Trophoblast cell (in vitro differentiated cells and primary cell): ENCODE data around the gene RIPK4.

Experiments used
- DNase-seq, 2 donors: peaks; one replicate each; pipeline ENCODE4 v3.0.0-alpha.2; 2016
- H2AFZ ChIP-seq: 2 replicates; pipeline ENCODE4 v1.6.1; 2013; ENCODE audit warnings: low read length, moderate library complexity, mild to moderate bottlenecking; ENCODE audit not compliant: insufficient read depth, poor library complexity
- H2AK5ac ChIP-seq: 2 replicates; pipeline ENCODE4 v1.6.1; 2013; ENCODE audit warnings: mild to moderate bottlenecking, low read length
- H2BK120ac ChIP-seq: 2 replicates; pipeline ENCODE4 v1.6.1; 2013; ENCODE audit warnings: low read length, mild to moderate bottlenecking, moderate library complexity; ENCODE audit not compliant: insufficient read depth, poor library complexity
- H2BK12ac ChIP-seq: 2 replicates; pipeline ENCODE4 v1.6.1; 2013; ENCODE audit warnings: mild to moderate bottlenecking, low read length, moderate library complexity
- H2BK5ac ChIP-seq: 2 replicates; pipeline ENCODE4 v1.6.1; 2013; ENCODE audit warnings: low read length, low read depth, moderate library complexity, mild to moderate bottlenecking; ENCODE audit not compliant: poor library complexity
- H3K14ac ChIP-seq: 2 replicates; pipeline ENCODE4 v1.6.1; 2013; ENCODE audit warnings: mild to moderate bottlenecking, low read length
- H3K18ac ChIP-seq: 2 replicates; pipeline ENCODE4 v1.6.1; 2013; ENCODE audit warnings: mild to moderate bottlenecking, low read length
- H3K23ac ChIP-seq: 2 replicates; pipeline ENCODE4 v1.6.1; 2013; ENCODE audit warnings: low read length
- H3K27ac ChIP-seq: 2 replicates; pipeline ENCODE4 v1.5.1; 2013; ENCODE audit warnings: low read depth, mild to moderate bottlenecking, inconsistent platforms, low read length, moderate library complexity
- H3K27me3 ChIP-seq: 2 replicates; pipeline ENCODE4 v1.6.1; 2013; ENCODE audit warnings: inconsistent platforms, mild to moderate bottlenecking, low read length, moderate library complexity; ENCODE audit not compliant: insufficient read depth
- H3K36me3 ChIP-seq, 2 experiments: 1 replicate in 1 of 2; 2 replicates in 1 of 2; pipeline ENCODE4 v1.6.1; 2013; ENCODE audit warnings: low read length in 2 of 2, mild to moderate bottlenecking in 2 of 2, moderate library complexity in 1 of 2; ENCODE audit not compliant: insufficient read depth in 2 of 2, control insufficient read depth in 1 of 2
- H3K4ac ChIP-seq: 2 replicates; pipeline ENCODE4 v1.6.1; 2013; ENCODE audit warnings: low read depth, mild to moderate bottlenecking, low read length, moderate library complexity
- H3K4me1 ChIP-seq, 2 experiments: 1 replicate in 1 of 2; 2 replicates in 1 of 2; pipeline ENCODE4 v1.6.1; 2013; ENCODE audit warnings: low read length in 2 of 2, mild to moderate bottlenecking in 2 of 2, moderate library complexity in 1 of 2; ENCODE audit not compliant: insufficient read depth in 2 of 2, control insufficient read depth in 1 of 2
- H3K4me2 ChIP-seq: 2 replicates; pipeline ENCODE4 v1.6.1; 2013; ENCODE audit warnings: inconsistent platforms, mild to moderate bottlenecking, low read length, moderate library complexity
- H3K4me3 ChIP-seq: 2 replicates; pipeline ENCODE4 v1.5.1; 2013; ENCODE audit warnings: mild to moderate bottlenecking, low read depth, low read length, inconsistent platforms
- H3K79me1 ChIP-seq: one replicate; pipeline ENCODE4 v1.6.1; 2013; ENCODE audit warnings: low read length
- H3K79me2 ChIP-seq: 2 replicates; pipeline ENCODE4 v1.6.1; 2013; ENCODE audit warnings: low read length, mild to moderate bottlenecking; ENCODE audit not compliant: control insufficient read depth, insufficient read depth, poor library complexity
- H3K9ac ChIP-seq: 2 replicates; pipeline ENCODE4 v1.6.1; 2013; ENCODE audit warnings: mild to moderate bottlenecking, low read length
- H3K9me3 ChIP-seq: 2 replicates; pipeline ENCODE4 v1.6.1; 2013; ENCODE audit warnings: low read depth, mild to moderate bottlenecking, control low read depth, inconsistent platforms, low read length; ENCODE audit not compliant: insufficient read depth
- H4K12ac ChIP-seq: 2 replicates; pipeline ENCODE4 v1.6.1; 2013; ENCODE audit warnings: low read depth, mild to moderate bottlenecking, low read length, moderate library complexity
- H4K8ac ChIP-seq: 2 replicates; pipeline ENCODE4 v1.6.1; 2013; ENCODE audit warnings: low read depth, mild to moderate bottlenecking, low read length, moderate library complexity
- H4K91ac ChIP-seq: one replicate; pipeline ENCODE4 v1.6.1; 2013; ENCODE audit warnings: low read depth, mild to moderate bottlenecking, low read length, moderate library complexity
- WGBS: extraction: QIAGEN DNeasy Blood & Tissue Kit; methylation state at CpG from one replicate; pipeline ENCODE4 v1.1.7; 2013; ENCODE audit warnings: missing lambda C conversion rate; ENCODE audit not compliant: insufficient read length, insufficient coverage; ENCODE audit errors: extremely low coverage; 5-methylcytosine and 5-hydroxymethylcytosine counted together

The RIPK4 gene

GRCh38 chr21:41706678-41707077 is 60.2 kb downstream of the RIPK4 start:
- H2BK120ac ChIP-seq: no peak overlapping the region
- no peak overlapping the region for H2BK5ac ChIP-seq
- no peaks in the 10 kb centered on the region for H3K79me2 ChIP-seq
- no peak overlapping the region for H3K23ac ChIP-seq
- no peak overlapping the region for H4K8ac ChIP-seq
- H4K91ac ChIP-seq: no peak overlapping the region
- no peak overlapping the region for H3K4ac ChIP-seq
- H3K18ac ChIP-seq: no peak overlapping the region
- no peak overlapping the region for H2AK5ac ChIP-seq
- peaks cover 0 to 6% of the 10 kb centered on the region in 2 experiments for H3K4me1 ChIP-seq
- no peak overlapping the region for H2BK12ac ChIP-seq
- no peaks in the 10 kb centered on the region for H3K79me1 ChIP-seq
- no peak overlapping the region for H3K4me2 ChIP-seq
- DNase-seq: no peak
- no peak overlapping the region for H3K9ac ChIP-seq
- H3K9me3 ChIP-seq: peaks cover 2% of the 10 kb centered on the region
- H2AFZ ChIP-seq: no peak overlapping the region
- no peaks in the 10 kb centered on the region for H3K36me3 ChIP-seq
- H3K4me3 ChIP-seq: no peak overlapping the region
- H3K27me3 ChIP-seq: peaks cover 2% of the 10 kb centered on the region
- no peak overlapping the region for H4K12ac ChIP-seq
- no peak overlapping the region for H3K27ac ChIP-seq
- H3K14ac ChIP-seq: no peak overlapping the region
- WGBS: 100% methylated on average over 1 of the region's 3 CpGs

GRCh38 chr21:41706263-41706639 is 60.6 kb downstream of the RIPK4 start:
- Histone ChIP-seq H4K12ac (no peak overlapping the region), H3K4me2 (no peak overlapping the region), H3K4me3 (no peak overlapping the region), H2AFZ (no peak overlapping the region), H3K9ac (no peak overlapping the region), H4K91ac (no peak overlapping the region), H2BK12ac (no peak overlapping the region), H3K27ac (no peak overlapping the region), H3K9me3 (peaks cover 2% of the 10 kb centered on the region), H2BK120ac (no peak overlapping the region), H3K79me2 (no peaks in the 10 kb centered on the region), H3K4ac (no peak overlapping the region), H2AK5ac (no peak overlapping the region), H3K4me1 (peaks cover 0 to 6% of the 10 kb centered on the region in 2 experiments), H3K36me3 (no peaks in the 10 kb centered on the region), H3K14ac (no peak overlapping the region), H3K18ac (no peak overlapping the region), H3K79me1 (no peaks in the 10 kb centered on the region), H3K23ac (no peak overlapping the region), H4K8ac (no peak overlapping the region), H3K27me3 (peaks cover 2% of the 10 kb centered on the region), H2BK5ac (no peak overlapping the region)
- DNase-seq: no peak
- WGBS: no CpG with 5 or more reads among the region's 4 CpGs

GRCh38 chr21:41705546-41706262 is 61.1 kb downstream of the RIPK4 start:
- no peak overlapping the region for H4K12ac ChIP-seq
- no peak overlapping the region for H2BK12ac ChIP-seq
- peaks cover 0 to 6% of the 10 kb centered on the region in 2 experiments for H3K4me1 ChIP-seq
- no CpG with 5 or more reads among the region's 16 CpGs for WGBS
- no peak overlapping the region for H4K91ac ChIP-seq
- peaks cover 2% of the 10 kb centered on the region for H3K9me3 ChIP-seq
- H3K4ac ChIP-seq: no peak overlapping the region
- H3K9ac ChIP-seq: no peak overlapping the region
- no peak overlapping the region for H2BK120ac ChIP-seq
- H2AFZ ChIP-seq: no peak overlapping the region
- no peak for DNase-seq
- no peak overlapping the region for H3K14ac ChIP-seq
- no peaks in the 10 kb centered on the region for H3K79me2 ChIP-seq
- no peak overlapping the region for H3K4me2 ChIP-seq
- peaks cover 2% of the 10 kb centered on the region for H3K27me3 ChIP-seq
- no peak overlapping the region for H4K8ac ChIP-seq
- no peak overlapping the region for H3K23ac ChIP-seq
- H3K79me1 ChIP-seq: no peaks in the 10 kb centered on the region
- H3K4me3 ChIP-seq: no peak overlapping the region
- H3K18ac ChIP-seq: no peak overlapping the region
- H2BK5ac ChIP-seq: no peak overlapping the region
- no peaks in the 10 kb centered on the region for H3K36me3 ChIP-seq
- H3K27ac ChIP-seq: no peak overlapping the region
- no peak overlapping the region for H2AK5ac ChIP-seq

- Histone ChIP-seq H4K91ac (no peak overlapping the region), H3K36me3 (no peaks in the 10 kb centered on the region), H3K79me2 (no peaks in the 10 kb centered on the region), H4K8ac (no peak overlapping the region), H3K9me3 (no peaks in the 10 kb centered on the region), H2BK5ac (no peak overlapping the region), H2BK120ac (no peak overlapping the region), H3K14ac (no peak overlapping the region), H3K4ac (no peak overlapping the region), H3K27ac (no peak overlapping the region), H3K79me1 (no peaks in the 10 kb centered on the region), H3K9ac (no peak overlapping the region), H3K23ac (no peak overlapping the region), H3K18ac (no peak overlapping the region), H2BK12ac (no peak overlapping the region), H3K4me3 (no peak overlapping the region), H4K12ac (no peak overlapping the region), H2AFZ (no peak overlapping the region), H2AK5ac (no peak overlapping the region), H3K4me2 (no peak overlapping the region), H3K27me3 (peaks cover 2% of the 10 kb centered on the region), H3K4me1 (peaks cover 0 to 6% of the 10 kb centered on the region in 2 experiments)
- no peak for DNase-seq
- WGBS: no CpG with 5 or more reads among the region's 18 CpGs
Measured at GRCh38 chr21:41703857-41704501, 62.9 kb downstream of the RIPK4 start.
